Astrocyte of the spinal cord (primary cell): ENCODE measurements around the gene UGT1A8.

Experiments
- DNase-seq: peaks from one replicate; pipeline ENCODE4 v3.0.0; 2011; ENCODE audit warnings: low read depth, low spot score
- H3K4me3 ChIP-seq: 2 replicates; pipeline ENCODE4 v1.5.1; 2011; ENCODE audit warnings: low read depth, mild to moderate bottlenecking, low read length, moderate library complexity
- CTCF ChIP-seq: IDR thresholded peaks from 2 replicates; pipeline ENCODE4 v1.5.1; 2012; ENCODE audit warnings: low read depth, mild to moderate bottlenecking, low read length, inconsistent platforms
- in situ Hi-C: cut with HindIII; loops from 2 replicates; pipeline ENCODE4 v1.10.0; 2017; ENCODE audit warnings: low sequenced_read_pairs

UGT1A8 gene

GRCh38 chr2:233754872-233755611, 137.6 kb downstream of the UGT1A8 start:
- in situ Hi-C loops, result no loop called here
- DNase-seq, result no peak
- no peak for TF ChIP-seq CTCF
- no peak overlapping the region for H3K4me3 ChIP-seq

DNA sequence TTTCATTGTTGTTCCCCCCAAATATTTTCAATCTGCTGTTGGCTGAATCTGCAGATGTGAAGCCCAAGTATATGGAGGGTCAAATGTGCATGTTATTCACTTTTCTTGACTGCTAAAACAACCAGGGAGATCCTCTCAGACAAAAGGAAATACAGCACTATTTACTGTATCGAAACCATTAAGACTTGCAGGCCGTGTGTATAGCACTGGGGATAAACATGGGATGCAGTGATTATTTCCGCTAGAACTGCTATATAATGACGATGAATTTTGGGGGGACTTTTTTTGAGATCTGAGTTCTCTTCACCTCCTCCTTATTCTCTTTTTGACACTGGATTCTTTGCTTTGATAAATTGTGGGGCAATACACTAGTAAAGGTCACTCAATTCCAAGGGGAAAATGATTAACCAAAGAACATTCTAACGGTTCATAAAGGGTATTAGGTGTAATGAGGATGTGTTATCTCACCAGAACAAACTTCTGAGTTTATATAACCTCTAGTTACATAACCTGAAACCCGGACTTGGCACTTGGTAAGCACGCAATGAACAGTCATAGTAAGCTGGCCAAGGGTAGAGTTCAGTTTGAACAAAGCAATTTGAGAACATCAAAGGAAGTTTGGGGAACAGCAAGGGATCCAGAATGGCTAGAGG, 139.1 kb downstream of the UGT1A8 start:
- in situ Hi-C loops, result no loop called here
- no peak overlapping the region for H3K4me3 ChIP-seq
- TF ChIP-seq CTCF, result no peak
- DNase-seq, result no peak

DNA sequence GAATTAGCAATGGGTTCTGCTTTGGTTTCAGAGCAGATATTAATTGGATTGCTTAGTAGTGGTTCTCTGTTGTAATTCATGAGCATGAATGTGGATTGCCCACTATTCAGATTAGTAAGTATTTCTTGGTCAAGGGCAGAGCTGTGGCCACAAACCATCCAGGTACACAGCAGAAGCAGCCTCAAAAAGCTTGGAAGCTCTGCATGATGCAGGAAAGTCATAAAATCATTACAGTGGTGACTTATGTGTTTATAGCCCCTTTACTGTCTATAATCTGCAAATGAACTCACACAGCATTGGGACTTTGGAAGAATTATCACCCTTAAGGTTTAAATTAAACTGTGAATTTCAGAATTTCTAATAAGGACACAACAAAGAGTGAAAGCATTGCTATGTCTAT, 140.7 kb downstream of the UGT1A8 start:
- in situ Hi-C loops, result no loop called here
- no peak for TF ChIP-seq CTCF
- H3K4me3 ChIP-seq, result no peak overlapping the region
- DNase-seq, result no peak

- in situ Hi-C loops, result no loop called here
- DNase-seq, result no peak
- no peak for TF ChIP-seq CTCF
- H3K4me3 ChIP-seq, result no peak overlapping the region
Observed at GRCh38 chr2:233758849-233759248, 141.4 kb downstream of the UGT1A8 start.

GRCh38 chr2:233760043-233760442, 142.6 kb downstream of the UGT1A8 start, which contains the start of gene UGT1A1:
UGT1A1 (plus strand) TSS chr2:233760270; CDS start chr2:233760288, 18 bp downstream.
- in situ Hi-C loops, result no loop called here
- H3K4me3 ChIP-seq, result no peak within 1 kb of the TSS
- no peak for DNase-seq
- TF ChIP-seq CTCF, result no peak

DNA sequence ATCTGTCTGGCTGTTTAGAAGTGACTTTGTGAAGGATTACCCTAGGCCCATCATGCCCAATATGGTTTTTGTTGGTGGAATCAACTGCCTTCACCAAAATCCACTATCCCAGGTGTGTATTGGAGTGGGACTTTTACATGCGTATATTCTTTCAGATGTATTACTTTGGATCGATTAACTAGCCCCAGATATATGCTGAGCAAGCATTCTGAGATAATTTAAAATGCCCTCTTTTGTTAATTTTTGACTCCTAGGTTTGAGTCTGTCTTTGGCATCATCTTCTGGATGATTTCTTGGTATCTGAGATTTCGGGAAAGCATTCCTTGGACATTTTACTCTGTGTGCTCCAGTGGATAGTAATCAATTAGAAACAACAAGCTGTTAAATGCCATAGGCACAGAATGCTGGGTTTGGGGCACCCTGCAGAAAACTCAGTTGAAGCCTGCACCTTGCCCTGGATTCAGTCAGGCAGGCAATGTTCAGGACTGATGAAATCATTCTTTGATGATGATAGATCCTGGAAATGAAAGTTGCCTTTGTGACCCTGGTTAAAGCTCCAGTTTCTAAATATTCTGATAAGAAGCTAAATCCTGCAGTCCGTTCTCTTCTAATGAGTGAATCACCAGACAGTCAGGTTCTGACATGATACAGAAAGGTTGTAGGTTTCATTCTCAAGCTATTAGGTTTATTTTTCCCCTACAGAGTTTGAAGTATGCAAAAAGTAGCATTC, 143.8 kb downstream of the UGT1A8 start:
- DNase-seq, result no peak
- in situ Hi-C loops, result no loop called here
- no peak overlapping the region for H3K4me3 ChIP-seq

More for the DNA sequence above, 143.8 kb downstream of the UGT1A8 start:
- no peak for TF ChIP-seq CTCF
